GM19035 (cell line): ENCODE data around the gene CHST14.
"Not testable (repeated sequence)": the region's sequence is repeated elsewhere in the genome, so short reads cannot be mapped to it uniquely, and the experiment has no call there.

ENCODE experiments used
- ATAC-seq: cut with Tn5 transposase; IDR thresholded peaks from one replicate; pipeline ENCODE4 v1.9.1; 2021; ENCODE audit not compliant: unreplicated experiment

Gene CHST14

GRCh38 chr15:40440743-40441564, 29.8 kb upstream of the CHST14 start, which contains the start of gene BAHD1:
BAHD1 (plus strand) TSS chr15:40440953; CDS start chr15:40458465, 17,512 bp downstream.
- ATAC-seq: peak; percentile 87

- peak; percentile 20 for ATAC-seq
These were observed 28.9 kb upstream of the CHST14 start for GRCh38 chr15:40441565-40442531.

GRCh38 chr15:40443255-40443654, 27.5 kb upstream of the CHST14 start:
- ATAC-seq: no peak

GRCh38 chr15:40443846-40444245, 26.9 kb upstream of the CHST14 start:
- no peak for ATAC-seq

GRCh38 chr15:40444736-40445135, 26.0 kb upstream of the CHST14 start:
- no peak for ATAC-seq

- no peak for ATAC-seq
These were observed 25.3 kb upstream of the CHST14 start for GRCh38 chr15:40445421-40445922.

GRCh38 chr15:40446144-40446543, 24.6 kb upstream of the CHST14 start:
- ATAC-seq: no peak

GRCh38 chr15:40448354-40448753, 22.4 kb upstream of the CHST14 start:
- no peak for ATAC-seq

- no peak for ATAC-seq
These were observed 21.5 kb upstream of the CHST14 start for GRCh38 chr15:40449275-40449674.

GRCh38 chr15:40450047-40450446, 20.7 kb upstream of the CHST14 start:
- ATAC-seq: no peak

- ATAC-seq: no peak
These were observed 19.1 kb upstream of the CHST14 start for GRCh38 chr15:40451527-40452158.

- ATAC-seq: no peak
These were observed 18.3 kb upstream of the CHST14 start for GRCh38 chr15:40452296-40453090.

- not testable (repeated sequence) for ATAC-seq
These were observed 16.8 kb upstream of the CHST14 start for GRCh38 chr15:40453941-40454340.

GRCh38 chr15:40454904-40455391, 15.8 kb upstream of the CHST14 start:
- ATAC-seq: no peak

GRCh38 chr15:40456299-40456712, 14.5 kb upstream of the CHST14 start:
- no peak for ATAC-seq

GRCh38 chr15:40456738-40457137, 14.0 kb upstream of the CHST14 start:
- ATAC-seq: no peak

- ATAC-seq: no peak
These were observed 12.1 kb upstream of the CHST14 start for GRCh38 chr15:40458495-40459371.

- ATAC-seq: no peak
These were observed 11.3 kb upstream of the CHST14 start for GRCh38 chr15:40459391-40460015.

- no peak for ATAC-seq
These were observed 10.4 kb upstream of the CHST14 start for GRCh38 chr15:40460404-40460803.
